CD4-positive, alpha-beta T cell treated with Interleukin-17A for 1 hour (primary cell): ENCODE data around the gene ADCY4.
A peak's percentile ranks its signal among the peaks of the same experiment; 100 is the strongest.

Experiments
- DNase-seq: peaks from one replicate; pipeline ENCODE4 v3.0.0-alpha.2; 2020

ADCY4 gene

GRCh38 chr14:24314377-24315193, 20.3 kb downstream of the ADCY4 start:
- no peak for DNase-seq

- no peak for DNase-seq
Measured at GRCh38 chr14:24313913-24314312, 21.0 kb downstream of the ADCY4 start.

GRCh38 chr14:24312736-24313507, 21.9 kb downstream of the ADCY4 start:
- peak; percentile 69 for DNase-seq

GRCh38 chr14:24311837-24312615, 22.8 kb downstream of the ADCY4 start:
- DNase-seq = no peak

- DNase-seq = peak; percentile 79
Measured at GRCh38 chr14:24310646-24311604, 23.9 kb downstream of the ADCY4 start, which contains the start of gene LTB4R. TSS of gene LTB4R (plus strand) at chr14:24311502. CDS start at chr14:24315652, 4,150 bp downstream.

GRCh38 chr14:24310265-24310645, 24.6 kb downstream of the ADCY4 start:
- no peak for DNase-seq

GRCh38 chr14:24309538-24310264, 25.2 kb downstream of the ADCY4 start, which contains the start of gene LTB4R2:
TSS of gene LTB4R2 (plus strand) at chr14:24310140. CDS start at chr14:24310665, 525 bp downstream.
- DNase-seq = no peak

- no peak for DNase-seq
Measured at GRCh38 chr14:24308342-24309124, 26.3 kb downstream of the ADCY4 start.

- peak; percentile 75 for DNase-seq
Measured at GRCh38 chr14:24307575-24308341, 27.1 kb downstream of the ADCY4 start, which contains the start of gene CIDEB. TSS of gene CIDEB (minus strand) at chr14:24307977. CDS start at chr14:24307858, 119 bp downstream.

GRCh38 chr14:24307156-24307574, 27.7 kb downstream of the ADCY4 start:
- no peak for DNase-seq

- DNase-seq = no peak
Measured at GRCh38 chr14:24304019-24304387, 30.9 kb downstream of the ADCY4 start.

GRCh38 chr14:24300326-24300980, 34.4 kb downstream of the ADCY4 start:
- no peak for DNase-seq

GRCh38 chr14:24299255-24300191, 35.3 kb downstream of the ADCY4 start, which contains the start of the genes DHRS1 and NOP9:
TSS of gene DHRS1 (minus strand) at chr14:24299780. CDS start at chr14:24299106, 674 bp downstream.
TSS of gene NOP9 (plus strand) at chr14:24299850. CDS start at chr14:24299955, 105 bp downstream.
- peak; percentile 92 for DNase-seq

GRCh38 chr14:24298892-24299254, 36.0 kb downstream of the ADCY4 start:
- DNase-seq = no peak

GRCh38 chr14:24297190-24297964, 37.5 kb downstream of the ADCY4 start:
- DNase-seq = no peak

GRCh38 chr14:24296341-24297157, 38.3 kb downstream of the ADCY4 start:
- DNase-seq = peak; percentile 83
